GM20000 (cell line): ENCODE measurements around the gene GSTA3.
"Not testable (repeated sequence)": the region's sequence is repeated elsewhere in the genome, so short reads cannot be mapped to it uniquely, and the experiment has no call there.

ENCODE experiments used
- DNase-seq: peaks from one replicate; pipeline ENCODE4 v3.0.0; 2012; ENCODE audit warnings: low spot score
- CTCF ChIP-seq: IDR thresholded peaks from 2 replicates; pipeline ENCODE4 v1.5.1; 2012; ENCODE audit warnings: mild to moderate bottlenecking, control low read depth; ENCODE audit errors: extremely low read depth, missing control alignments

The GSTA3 gene

DNA sequence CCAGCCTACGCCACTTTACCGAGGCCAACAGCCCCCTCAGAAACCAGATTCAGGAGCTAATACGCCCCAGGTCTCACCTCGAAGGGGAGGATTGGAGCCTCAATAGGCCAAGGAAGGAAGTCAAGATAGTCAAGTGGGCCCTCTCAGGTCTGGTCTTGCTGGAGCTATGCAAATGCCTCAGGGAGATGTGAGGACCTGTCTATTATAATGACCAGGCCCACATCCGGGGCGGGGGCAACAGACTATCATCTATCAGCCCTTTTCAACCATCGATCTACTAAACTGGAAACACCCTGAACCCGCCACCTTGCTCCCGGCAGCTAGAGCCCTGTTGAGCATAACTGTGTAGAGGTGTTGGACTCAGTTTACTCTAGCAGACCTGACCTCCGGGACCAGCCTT is 12.7 kb upstream of the GSTA3 start:
- TF ChIP-seq CTCF, result no peak
- DNase-seq, result no peak

DNA sequence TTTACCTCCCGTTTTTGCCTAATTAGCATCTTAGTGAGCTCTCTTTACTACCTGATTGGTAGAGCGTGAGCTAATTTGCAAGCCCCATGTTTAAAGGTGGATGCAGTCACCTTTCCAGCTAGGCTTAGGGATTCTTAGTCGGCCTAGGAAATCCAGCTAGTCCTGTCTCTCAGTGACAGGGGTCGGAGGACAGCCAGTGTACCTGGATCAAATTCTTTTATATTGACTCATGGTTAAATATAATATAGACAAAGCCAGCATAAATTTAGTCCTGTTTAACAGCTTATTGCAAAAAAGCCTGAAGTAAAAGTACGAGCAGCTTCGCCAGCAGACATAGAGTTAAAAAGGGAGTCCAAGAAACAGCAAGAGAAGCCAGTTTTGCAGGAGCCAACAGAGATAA is 12.2 kb upstream of the GSTA3 start:
- no peak for TF ChIP-seq CTCF
- DNase-seq, result no peak

DNA sequence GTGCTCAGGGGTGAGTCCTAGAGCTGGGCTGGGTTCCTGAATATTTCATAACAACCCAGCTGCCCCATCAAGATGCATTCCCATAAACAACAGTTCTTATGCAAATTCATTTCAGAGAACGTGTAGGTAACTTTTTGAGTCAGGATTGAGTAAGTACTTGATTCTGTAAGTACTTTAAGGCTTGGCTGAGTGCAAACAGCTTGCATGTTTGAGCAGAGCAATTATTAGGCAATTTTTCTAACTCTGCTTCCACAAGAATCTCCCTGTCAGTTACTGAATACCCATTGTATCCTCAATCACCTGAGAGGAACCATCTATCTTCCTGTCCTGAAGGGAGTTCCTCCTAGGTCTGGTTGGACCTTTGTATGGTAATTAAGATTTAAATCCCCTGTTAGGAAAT is 10.0 kb upstream of the GSTA3 start:
- not testable (repeated sequence) for DNase-seq

- DNase-seq, result not testable (repeated sequence)
Measured at GRCh38 chr6:52918771-52919170, 9.3 kb upstream of the GSTA3 start.

GRCh38 chr6:52918027-52918686 is 8.7 kb upstream of the GSTA3 start:
- not testable (repeated sequence) for DNase-seq

GRCh38 chr6:52914516-52914915 is 5.0 kb upstream of the GSTA3 start:
- DNase-seq, result no peak
- no peak for TF ChIP-seq CTCF

GRCh38 chr6:52910091-52910490 is 593 bp upstream of the GSTA3 start:
- no peak for TF ChIP-seq CTCF
- DNase-seq, result no peak

- TF ChIP-seq CTCF, result no peak
- no peak for DNase-seq
Measured at GRCh38 chr6:52909131-52909530, 367 bp downstream of the GSTA3 start.

DNA sequence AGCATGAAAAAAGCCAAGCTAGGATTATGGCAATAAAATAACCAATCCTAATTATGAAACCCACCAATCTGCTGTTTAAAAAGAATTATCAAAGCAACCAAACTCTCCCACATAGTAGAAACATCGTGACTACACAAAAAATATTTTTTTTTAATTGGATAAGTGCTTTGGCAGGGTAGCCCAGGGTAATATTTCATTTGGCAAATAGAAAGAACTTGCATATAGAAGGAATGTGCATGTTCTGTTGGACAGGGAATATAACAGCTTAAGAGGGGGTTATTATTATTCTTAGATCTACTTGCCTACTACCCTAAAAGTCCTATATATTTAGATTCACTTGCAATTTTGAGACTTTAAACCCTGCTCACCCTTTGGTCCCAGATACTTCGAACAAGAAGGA is 972 bp downstream of the GSTA3 start:
- no peak for DNase-seq
- TF ChIP-seq CTCF, result no peak
